GM18858 (cell line): ENCODE measurements around the gene CARD10.

Experiments
- ATAC-seq: cut with Tn5 transposase; IDR thresholded peaks from one replicate; pipeline ENCODE4 v1.9.1; 2021; ENCODE audit not compliant: unreplicated experiment

Gene CARD10

GRCh38 chr22:37519268-37520195 is at the start of gene CARD10:
TSS of gene CARD10 (minus strand) at chr22:37519415. CDS start at chr22:37519200, 215 bp downstream.
- no peak for ATAC-seq

GRCh38 chr22:37568448-37569008 is 49.3 kb upstream of the CARD10 start:
- no peak for ATAC-seq

GRCh38 chr22:37568012-37568411 is 48.8 kb upstream of the CARD10 start:
- no peak for ATAC-seq

GRCh38 chr22:37566903-37567798 is 47.9 kb upstream of the CARD10 start:
- no peak for ATAC-seq

- ATAC-seq = no peak
Measured at GRCh38 chr22:37566329-37566837, 47.2 kb upstream of the CARD10 start.

- no peak for ATAC-seq
Measured at GRCh38 chr22:37565830-37566229, 46.6 kb upstream of the CARD10 start.

GRCh38 chr22:37564111-37564711 is 45.0 kb upstream of the CARD10 start:
- ATAC-seq = no peak

- no peak for ATAC-seq
Measured at GRCh38 chr22:37563153-37564081, 44.2 kb upstream of the CARD10 start.

GRCh38 chr22:37562049-37562875 is 43.0 kb upstream of the CARD10 start:
- no peak for ATAC-seq

GRCh38 chr22:37561212-37562048 is 42.2 kb upstream of the CARD10 start:
- no peak for ATAC-seq

- no peak for ATAC-seq
Measured at GRCh38 chr22:37560608-37561211, 41.5 kb upstream of the CARD10 start.

GRCh38 chr22:37559901-37560607 is 40.8 kb upstream of the CARD10 start, which contains the start of gene CDC42EP1:
TSS of gene CDC42EP1 (plus strand) at chr22:37560480. CDS start at chr22:37566350, 5,870 bp downstream.
- ATAC-seq = no peak

- no peak for ATAC-seq
Measured at GRCh38 chr22:37559521-37559900, 40.3 kb upstream of the CARD10 start.

GRCh38 chr22:37558815-37559214 is 39.6 kb upstream of the CARD10 start:
- no peak for ATAC-seq

- no peak for ATAC-seq
Measured at GRCh38 chr22:37557321-37558001, 38.2 kb upstream of the CARD10 start.

GRCh38 chr22:37556710-37557109 is 37.5 kb upstream of the CARD10 start:
- ATAC-seq = no peak
